ENCODE measurements around the gene ATRAID. TPM values are rescaled to one million over a fixed set of nuclear protein-coding genes. Genes with fewer than 3 reads are reported as not detected.

Gene ATRAID
- total and polyA plus RNA-seq, 4 donors, result 90.0 to 204 (median 122) TPM

GRCh38 chr2:27261241-27261925 is 49.5 kb downstream of the ATRAID start:
- ATAC-seq (ENCODE audit: insufficient read depth, low FRiP score) (no peak), DNase-seq (no peak)
- no peak overlapping the region for H3K27ac ChIP-seq (ENCODE audit: low read depth in 1 of 2, low read length in 1 of 2)
- H3K4me1 ChIP-seq (ENCODE audit: control insufficient read depth in 5 of 5, insufficient read depth in 5 of 5, low read length in 5 of 5), result peaks cover 0 to 19% (median 4%) of the 10 kb centered on the region in 5 donors
- no peaks in the 10 kb centered on the region for H3K36me3 ChIP-seq (ENCODE audit: control insufficient read depth in 4 of 4, insufficient read depth in 4 of 4, low read length in 4 of 4)
- 52 to 53% methylated on average over 11 of the region's 11 CpGs for WGBS, 2 donors
- no peak for TF ChIP-seq CTCF (IDR thresholded peaks at IDR 0.05; ENCODE audit: control extremely low read depth, extremely low read depth)
- H3K27me3 ChIP-seq (ENCODE audit: control insufficient read depth in 3 of 3, insufficient read depth in 3 of 3, low read length in 2 of 3), result peaks cover 0 to 70% (median 53%) of the 10 kb centered on the region in 3 donors
- no peak overlapping the region for H3K4me3 ChIP-seq
- H3K9me3 ChIP-seq (ENCODE audit: control insufficient read depth in 4 of 4, insufficient read depth in 3 of 4, low read length in 3 of 4), result peaks cover 0 to 2% (median 0%) of the 10 kb centered on the region in 4 donors
- H3K9ac ChIP-seq (ENCODE audit: insufficient read depth in 1 of 2, low read length in 2 of 2), result no peak overlapping the region

- Histone ChIP-seq H3K9ac (ENCODE audit: insufficient read depth in 1 of 2, low read length in 2 of 2) (no peak overlapping the region), H3K27ac (ENCODE audit: low read depth in 1 of 2, low read length in 1 of 2) (no peak overlapping the region), H3K4me3 (no peak overlapping the region), H3K27me3 (ENCODE audit: control insufficient read depth in 3 of 3, insufficient read depth in 3 of 3, low read length in 2 of 3) (peaks cover 0 to 69% (median 54%) of the 10 kb centered on the region in 3 donors), H3K9me3 (ENCODE audit: control insufficient read depth in 4 of 4, insufficient read depth in 3 of 4, low read length in 3 of 4) (peaks cover 0 to 2% (median 0%) of the 10 kb centered on the region in 4 donors), H3K4me1 (ENCODE audit: control insufficient read depth in 5 of 5, insufficient read depth in 5 of 5, low read length in 5 of 5) (peaks cover 0 to 19% (median 4%) of the 10 kb centered on the region in 5 donors), H3K36me3 (ENCODE audit: control insufficient read depth in 4 of 4, insufficient read depth in 4 of 4, low read length in 4 of 4) (no peaks in the 10 kb centered on the region)
- no peak for TF ChIP-seq CTCF (IDR thresholded peaks at IDR 0.05; ENCODE audit: control extremely low read depth, extremely low read depth)
- ATAC-seq (ENCODE audit: insufficient read depth, low FRiP score) (no peak), DNase-seq (no peak)
- 2 to 3% methylated on average over 11 to 40 of the region's 40 CpGs for WGBS, 2 donors
Observed at GRCh38 chr2:27261926-27262298, 50.1 kb downstream of the ATRAID start.

GRCh38 chr2:27262379-27263286 is 50.8 kb downstream of the ATRAID start, which contains the start of gene SLC30A3:
Gene SLC30A3 (minus strand): TSS chr2:27263047. CDS start chr2:27262906, 141 bp downstream.
- Histone ChIP-seq H3K9me3 (ENCODE audit: control insufficient read depth in 4 of 4, insufficient read depth in 3 of 4, low read length in 3 of 4) (peaks cover 0 to 2% (median 0%) of the 10 kb centered on the region in 4 donors), H3K27ac (ENCODE audit: low read depth in 1 of 2, low read length in 1 of 2) (no peak within 1 kb of the TSS), H3K4me1 (ENCODE audit: control insufficient read depth in 5 of 5, insufficient read depth in 5 of 5, low read length in 5 of 5) (peaks cover 0 to 19% (median 4%) of the 10 kb centered on the region in 5 donors), H3K4me3 (peak within 1 kb of the TSS; percentile 11), H3K9ac (ENCODE audit: insufficient read depth in 1 of 2, low read length in 2 of 2) (no peak within 1 kb of the TSS), H3K36me3 (ENCODE audit: control insufficient read depth in 4 of 4, insufficient read depth in 4 of 4, low read length in 4 of 4) (no peaks in the 10 kb centered on the region), H3K27me3 (ENCODE audit: control insufficient read depth in 3 of 3, insufficient read depth in 3 of 3, low read length in 2 of 3) (peaks cover 0 to 67% (median 54%) of the 10 kb centered on the region in 3 donors)
- ATAC-seq (ENCODE audit: insufficient read depth, low FRiP score) (peak; percentile 59), DNase-seq (peak; percentile 42 to 62 (median 58))
- WGBS, 2 donors, result 1% methylated on average over 63 to 96 of the region's 96 CpGs
- TF ChIP-seq CTCF (IDR thresholded peaks at IDR 0.05; ENCODE audit: control extremely low read depth, extremely low read depth), result no peak
